ENCODE results near the gene PROM1.

DNA sequence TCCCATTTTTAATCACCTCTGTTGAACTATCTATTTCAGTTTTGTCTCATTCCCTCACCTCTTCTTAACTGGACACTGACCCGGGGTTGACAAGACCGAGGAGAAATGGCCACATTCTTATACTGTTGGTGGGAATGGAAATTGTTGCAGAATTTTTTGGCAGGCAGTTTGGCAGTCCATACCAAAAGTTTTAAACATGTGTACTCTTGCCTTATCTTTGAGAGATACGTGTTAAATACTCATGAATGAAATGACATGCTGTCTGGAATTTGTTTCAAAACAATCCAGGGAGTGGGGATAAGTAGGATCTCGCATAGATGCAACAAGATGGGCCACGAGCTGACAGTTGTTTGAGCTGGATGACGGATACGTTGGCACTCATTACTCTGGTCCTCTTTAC is 157.3 kb downstream of the PROM1 start:
- TF ChIP-seq CTCF (conservative IDR thresholded peaks at IDR 0.05; ENCODE audit: low read length) (no peak), EZH2phosphoT487 (IDR thresholded peaks at IDR 0.05; ENCODE audit: borderline replicate concordance) (no peak)
